H1 (cell line): Measurements from ENCODE around the gene BNIP2. TPM values are rescaled to one million over a fixed set of nuclear protein-coding genes. Genes with fewer than 3 reads are reported as not detected.

Experiments used
- CEBPB ChIP-seq: IDR thresholded peaks from 2 replicates; pipeline ENCODE4 v1.6.1; 2012; ENCODE audit warnings: low read depth, low read length
- EGR1 ChIP-seq: IDR thresholded peaks from 2 replicates; pipeline ENCODE4 v1.6.1; 2011; ENCODE audit warnings: low read depth, low read length, borderline replicate concordance
- KDM5A ChIP-seq: fragments of 200-600 bp; IDR thresholded peaks from 2 replicates; pipeline ENCODE4 v1.7.1; 2012; ENCODE audit warnings: mild to moderate bottlenecking, low read length, inconsistent platforms, mixed read lengths
- POLR2A ChIP-seq, 2 experiments: IDR thresholded peaks; 1 replicate in 1 of 2; 2 replicates in 1 of 2; pipeline ENCODE4 v1.6.1; 2011; ENCODE audit warnings: low read depth in 2 of 2, low read length in 2 of 2, mild to moderate bottlenecking in 2 of 2; ENCODE audit errors: control extremely low read depth in 1 of 2
- SP2 ChIP-seq: IDR thresholded peaks from 2 replicates; pipeline ENCODE4 v1.6.1; 2012; ENCODE audit warnings: mild to moderate bottlenecking, low read length, inconsistent platforms
- polyA plus RNA-seq, 7 experiments: library from polyadenylated mRNA; depleted of rRNA in 3 of 7; stranded (reverse) in 5 of 7; unstranded in 2 of 7; fragments of >200 nt in 5 of 7; fragments of 200-250 nt in 2 of 7; gene quantifications; 1 replicate in 5 of 7; 2 replicates in 1 of 7; 4 replicates in 1 of 7; pipeline versions ENCODE4 v1.2.1 to v1.2.3, GENCODE V29; 2011 to 2013; ENCODE audit warnings: missing spikeins in 2 of 7, mixed read lengths in 2 of 7
- total RNA-seq: library from RNA; stranded (reverse); fragmentation: NEBNext Ultra II Directional; extraction: Animal tissue kit (Norgen Biotek cat#: 25700); gene quantifications from 2 replicates; pipeline ENCODE4 v1.2.1, GENCODE V29; 2021
- TF ChIP-seq, protein P1 (sequence below): IDR thresholded peaks from 2 replicates; pipeline ENCODE4 v1.6.1; 2012; ENCODE audit warnings: inconsistent platforms

The BNIP2 gene
- total and polyA plus RNA-seq, 2 of the 8 experiments (the other 6 are each of a cell fraction or from before 2014, with no cell fraction given) = 11.8 to 40.6 TPM

DNA sequence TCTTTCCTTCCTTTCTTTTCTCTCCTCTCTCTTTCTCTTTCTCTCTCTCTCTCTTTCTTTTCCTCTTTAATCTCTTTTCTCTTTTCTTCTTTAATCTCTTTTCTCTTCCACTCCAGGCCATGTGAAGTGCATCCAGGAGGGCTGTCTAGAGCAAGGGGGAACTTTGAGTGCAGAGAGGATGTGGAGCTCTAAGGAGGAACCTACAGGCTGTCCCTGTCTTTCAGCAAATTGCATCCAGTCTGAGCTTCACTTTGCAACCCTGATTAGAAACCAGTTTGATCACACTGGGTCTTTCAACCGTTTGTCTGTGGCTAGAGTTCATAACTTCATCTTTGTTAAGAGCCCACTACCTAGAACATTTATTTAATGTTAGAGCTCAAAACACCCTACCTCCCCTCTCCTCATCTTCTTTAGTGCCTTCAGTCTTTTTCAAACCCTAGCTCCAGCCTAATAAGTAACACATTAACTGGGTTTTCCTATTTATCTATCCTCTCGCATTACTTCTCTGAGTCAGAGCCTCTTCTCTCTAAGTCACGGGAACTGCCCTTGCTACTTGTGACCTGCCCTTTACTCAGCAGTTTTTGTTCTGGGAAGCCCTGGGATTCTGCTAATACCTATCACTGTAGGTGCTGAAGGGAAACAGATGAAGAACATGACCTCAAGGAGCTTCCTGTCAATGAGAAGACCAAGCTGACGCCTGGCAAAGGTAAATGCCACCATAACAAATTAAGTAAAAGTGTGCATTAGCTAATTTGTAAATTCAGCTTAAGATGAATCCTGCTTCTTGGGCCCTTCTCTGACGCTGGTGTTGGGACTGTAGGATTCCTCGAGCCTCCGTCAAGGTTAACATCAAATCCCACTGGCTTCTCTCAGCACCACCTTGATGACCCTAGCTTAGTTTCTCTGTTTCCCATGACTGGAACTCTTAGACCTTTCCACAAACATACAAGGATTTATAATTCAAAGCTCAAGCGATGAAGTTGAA lies 77.6 kb downstream of the BNIP2 start, which contains the start of gene GCNT3 (continued):
- TF ChIP-seq POLR2A (IDR thresholded peaks at IDR 0.05; ENCODE audit: control extremely low read depth in 1 of 2, low read depth in 2 of 2, low read length in 2 of 2) (no peak), EGR1 (no peak), KDM5A (no peak), CEBPB (no peak), SP2 (no peak)
- TF ChIP-seq, protein P1, sequence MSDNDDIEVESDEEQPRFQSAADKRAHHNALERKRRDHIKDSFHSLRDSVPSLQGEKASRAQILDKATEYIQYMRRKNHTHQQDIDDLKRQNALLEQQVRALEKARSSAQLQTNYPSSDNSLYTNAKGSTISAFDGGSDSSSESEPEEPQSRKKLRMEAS = no peak
- TF ChIP-seq, all 59 proteins: peak for 0
